IMR-90 (cell line): ENCODE measurements around the gene CLIC4.

Experiments
- CEBPB ChIP-seq: IDR thresholded peaks from 2 replicates; pipeline ENCODE4 v1.6.1; 2012; ENCODE audit warnings: low read depth, low read length, improper control_type of control experiment
- CHD1 ChIP-seq: IDR thresholded peaks from 2 replicates; pipeline ENCODE4 v1.6.1; 2012; ENCODE audit warnings: low read depth, low read length, improper control_type of control experiment
- MAFK ChIP-seq: IDR thresholded peaks from 2 replicates; pipeline ENCODE4 v1.6.1; 2012; ENCODE audit warnings: low read depth, low read length, improper control_type of control experiment
- NFE2L2 ChIP-seq: fragments of 150-350 bp; IDR thresholded peaks from 2 replicates; pipeline ENCODE4 v1.6.1; 2016; ENCODE audit warnings: low read depth, mild to moderate bottlenecking, low read length
- POLR2A ChIP-seq: IDR thresholded peaks from 2 replicates; pipeline ENCODE4 v1.6.1; 2012; ENCODE audit warnings: mild to moderate bottlenecking, low read depth, low read length
- RAD21 ChIP-seq: IDR thresholded peaks from 2 replicates; pipeline ENCODE4 v1.6.1; 2012; ENCODE audit warnings: low read length, improper control_type of control experiment
- RCOR1 ChIP-seq: IDR thresholded peaks from 2 replicates; pipeline ENCODE4 v1.6.1; 2012; ENCODE audit warnings: mild to moderate bottlenecking, low read length, improper control_type of control experiment; ENCODE audit not compliant: insufficient replicate concordance
- SMC3 ChIP-seq: fragments of 150-350 bp; IDR thresholded peaks from 2 replicates; pipeline ENCODE4 v1.6.1; 2016; ENCODE audit warnings: low read depth, mild to moderate bottlenecking, antibody characterized with exemption, low read length, moderate library complexity
- USF2 ChIP-seq: fragments of 150-350 bp; IDR thresholded peaks from 2 replicates; pipeline ENCODE4 v1.6.1; 2017; ENCODE audit warnings: mild to moderate bottlenecking, antibody characterized with exemption, low read length, low read depth
- TF ChIP-seq, protein P1 (sequence below): conservative IDR thresholded peaks from 2 replicates; pipeline ENCODE4 v1.5.1; 2012; ENCODE audit warnings: mild to moderate bottlenecking, low read depth, low read length, improper control_type of control experiment

- TF ChIP-seq POLR2A (no peak), SMC3 (no peak), MAFK (no peak), NFE2L2 (no peak), USF2 (no peak), CEBPB (no peak), RCOR1 (no peak), RAD21 (no peak), CHD1 (no peak)
- TF ChIP-seq, protein P1, sequence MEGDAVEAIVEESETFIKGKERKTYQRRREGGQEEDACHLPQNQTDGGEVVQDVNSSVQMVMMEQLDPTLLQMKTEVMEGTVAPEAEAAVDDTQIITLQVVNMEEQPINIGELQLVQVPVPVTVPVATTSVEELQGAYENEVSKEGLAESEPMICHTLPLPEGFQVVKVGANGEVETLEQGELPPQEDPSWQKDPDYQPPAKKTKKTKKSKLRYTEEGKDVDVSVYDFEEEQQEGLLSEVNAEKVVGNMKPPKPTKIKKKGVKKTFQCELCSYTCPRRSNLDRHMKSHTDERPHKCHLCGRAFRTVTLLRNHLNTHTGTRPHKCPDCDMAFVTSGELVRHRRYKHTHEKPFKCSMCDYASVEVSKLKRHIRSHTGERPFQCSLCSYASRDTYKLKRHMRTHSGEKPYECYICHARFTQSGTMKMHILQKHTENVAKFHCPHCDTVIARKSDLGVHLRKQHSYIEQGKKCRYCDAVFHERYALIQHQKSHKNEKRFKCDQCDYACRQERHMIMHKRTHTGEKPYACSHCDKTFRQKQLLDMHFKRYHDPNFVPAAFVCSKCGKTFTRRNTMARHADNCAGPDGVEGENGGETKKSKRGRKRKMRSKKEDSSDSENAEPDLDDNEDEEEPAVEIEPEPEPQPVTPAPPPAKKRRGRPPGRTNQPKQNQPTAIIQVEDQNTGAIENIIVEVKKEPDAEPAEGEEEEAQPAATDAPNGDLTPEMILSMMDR = no peak
These were observed 117.7 kb downstream of the CLIC4 start for GRCh38 chr1:24862775-24863483.
